BE2C (cell line): ENCODE measurements around the gene ERF.
A peak's percentile ranks its signal among the peaks of the same experiment; 100 is the strongest.

Experiments
- DNase-seq: peaks from one replicate; pipeline ENCODE4 v3.0.0-alpha.2; 2020
- H3K27me3 ChIP-seq: fragments of 250-450 bp; sonication (Bioruptor Pico); 2 replicates; pipeline ENCODE4 v1.5.1; 2020; ENCODE audit warnings: mild to moderate bottlenecking
- H3K36me3 ChIP-seq: fragments of 250-450 bp; sonication (Bioruptor Pico); 2 replicates; pipeline ENCODE4 v1.5.1; 2020; ENCODE audit warnings: mild to moderate bottlenecking
- H3K4me1 ChIP-seq: fragments of 250-450 bp; sonication (Bioruptor Pico); 2 replicates; pipeline ENCODE4 v1.5.1; 2020
- H3K4me3 ChIP-seq: 2 replicates; pipeline ENCODE4 v1.5.1; 2011; ENCODE audit warnings: low read depth, low read length
- H3K9me3 ChIP-seq: fragments of 250-450 bp; sonication (Bioruptor Pico); 2 replicates; pipeline ENCODE4 v1.5.1; 2020
- TF ChIP-seq, protein P1 (sequence below): IDR thresholded peaks from 2 replicates; pipeline ENCODE4 v1.5.1; 2012; ENCODE audit warnings: mild to moderate bottlenecking, low read depth, low read length

The ERF gene

DNA sequence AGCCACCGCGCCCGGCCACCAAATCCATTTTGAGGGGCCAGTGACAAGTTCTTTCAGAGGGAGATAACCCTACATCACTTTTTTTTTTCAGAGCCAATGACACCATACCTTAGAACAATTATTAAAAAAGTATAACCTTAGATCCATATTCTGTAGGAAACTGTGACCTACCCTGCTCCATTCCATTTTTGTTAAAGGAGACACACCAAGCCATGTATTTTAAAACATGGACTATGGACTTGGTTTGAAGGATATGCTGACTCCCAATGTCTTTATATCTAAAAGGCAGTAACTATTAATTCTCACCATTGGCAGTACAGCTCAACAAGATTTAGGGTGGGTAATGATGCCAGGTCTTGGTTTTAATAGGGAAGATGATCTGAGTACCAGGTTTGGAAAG is 13.6 kb downstream of the ERF start:
- DNase-seq, result no peak
- Histone ChIP-seq H3K27me3 (no peaks in the 10 kb centered on the region), H3K9me3 (no peaks in the 10 kb centered on the region), H3K36me3 (peaks cover 14% of the 10 kb centered on the region), H3K4me3 (peak overlapping the region; percentile 71), H3K4me1 (peaks cover 6% of the 10 kb centered on the region)
- TF ChIP-seq, protein P1, sequence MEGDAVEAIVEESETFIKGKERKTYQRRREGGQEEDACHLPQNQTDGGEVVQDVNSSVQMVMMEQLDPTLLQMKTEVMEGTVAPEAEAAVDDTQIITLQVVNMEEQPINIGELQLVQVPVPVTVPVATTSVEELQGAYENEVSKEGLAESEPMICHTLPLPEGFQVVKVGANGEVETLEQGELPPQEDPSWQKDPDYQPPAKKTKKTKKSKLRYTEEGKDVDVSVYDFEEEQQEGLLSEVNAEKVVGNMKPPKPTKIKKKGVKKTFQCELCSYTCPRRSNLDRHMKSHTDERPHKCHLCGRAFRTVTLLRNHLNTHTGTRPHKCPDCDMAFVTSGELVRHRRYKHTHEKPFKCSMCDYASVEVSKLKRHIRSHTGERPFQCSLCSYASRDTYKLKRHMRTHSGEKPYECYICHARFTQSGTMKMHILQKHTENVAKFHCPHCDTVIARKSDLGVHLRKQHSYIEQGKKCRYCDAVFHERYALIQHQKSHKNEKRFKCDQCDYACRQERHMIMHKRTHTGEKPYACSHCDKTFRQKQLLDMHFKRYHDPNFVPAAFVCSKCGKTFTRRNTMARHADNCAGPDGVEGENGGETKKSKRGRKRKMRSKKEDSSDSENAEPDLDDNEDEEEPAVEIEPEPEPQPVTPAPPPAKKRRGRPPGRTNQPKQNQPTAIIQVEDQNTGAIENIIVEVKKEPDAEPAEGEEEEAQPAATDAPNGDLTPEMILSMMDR, result no peak

DNA sequence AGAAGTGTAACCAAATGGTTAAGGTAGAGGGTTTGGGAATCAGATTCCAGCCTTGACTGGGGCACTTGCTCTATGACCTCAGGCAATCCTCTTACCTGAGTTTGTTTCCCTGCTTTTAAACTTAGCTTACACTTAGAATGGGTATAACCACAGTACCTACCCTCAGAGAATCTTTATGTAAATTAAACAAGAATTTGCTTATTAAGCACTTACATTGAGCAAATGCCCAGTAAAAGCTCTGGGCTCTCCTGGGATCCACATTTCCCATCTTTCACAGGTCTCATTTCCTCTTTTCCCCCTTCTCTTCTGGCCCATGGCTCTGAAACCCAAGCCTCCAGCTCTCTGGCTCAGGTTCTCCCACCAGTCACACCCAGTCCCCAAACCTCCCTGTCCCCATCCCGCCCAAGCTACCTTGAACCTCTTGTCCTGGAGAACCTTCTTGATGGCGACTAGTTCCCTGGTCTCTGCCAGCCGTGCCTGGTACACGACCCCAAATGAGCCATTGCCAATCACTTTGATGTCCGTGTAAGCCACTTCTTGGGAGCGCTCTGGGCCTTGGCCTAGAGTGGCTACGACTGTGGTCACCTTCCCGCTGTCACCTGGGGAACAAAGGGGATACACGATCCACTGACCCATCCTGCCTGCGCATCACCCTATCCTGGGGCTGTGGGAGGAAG is 15.2 kb downstream of the ERF start:
- TF ChIP-seq, protein P1, result no peak
- peaks cover 26% of the 10 kb centered on the region for H3K36me3 ChIP-seq
- no peak for DNase-seq
- no peaks in the 10 kb centered on the region for H3K4me1 ChIP-seq
- H3K27me3 ChIP-seq, result no peaks in the 10 kb centered on the region
- no peak overlapping the region for H3K4me3 ChIP-seq
- no peaks in the 10 kb centered on the region for H3K9me3 ChIP-seq

DNA sequence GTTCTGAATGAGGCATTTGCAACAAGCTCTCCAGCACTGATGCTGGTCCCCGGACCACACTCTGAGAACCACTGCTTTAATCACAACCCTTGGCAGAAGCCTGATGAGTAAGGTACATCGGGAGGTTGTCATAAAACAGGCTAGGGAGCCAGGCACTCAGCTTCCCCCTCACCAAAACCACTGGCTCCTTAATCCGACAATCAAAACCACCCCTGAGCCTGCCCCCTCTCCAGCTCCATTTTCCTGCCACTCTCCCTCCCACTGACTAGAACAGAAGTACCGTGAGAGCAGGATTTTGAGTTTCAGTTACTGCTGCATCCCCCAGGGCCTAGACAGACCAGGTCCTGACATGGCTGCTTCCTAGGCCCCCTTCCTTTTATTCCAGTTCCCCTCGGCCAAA is 19.7 kb downstream of the ERF start:
- DNase-seq, result no peak
- TF ChIP-seq, protein P1, result no peak
- Histone ChIP-seq H3K9me3 (no peaks in the 10 kb centered on the region), H3K4me1 (no peaks in the 10 kb centered on the region), H3K27me3 (no peaks in the 10 kb centered on the region), H3K4me3 (no peak overlapping the region), H3K36me3 (peaks cover 52% of the 10 kb centered on the region)

DNA sequence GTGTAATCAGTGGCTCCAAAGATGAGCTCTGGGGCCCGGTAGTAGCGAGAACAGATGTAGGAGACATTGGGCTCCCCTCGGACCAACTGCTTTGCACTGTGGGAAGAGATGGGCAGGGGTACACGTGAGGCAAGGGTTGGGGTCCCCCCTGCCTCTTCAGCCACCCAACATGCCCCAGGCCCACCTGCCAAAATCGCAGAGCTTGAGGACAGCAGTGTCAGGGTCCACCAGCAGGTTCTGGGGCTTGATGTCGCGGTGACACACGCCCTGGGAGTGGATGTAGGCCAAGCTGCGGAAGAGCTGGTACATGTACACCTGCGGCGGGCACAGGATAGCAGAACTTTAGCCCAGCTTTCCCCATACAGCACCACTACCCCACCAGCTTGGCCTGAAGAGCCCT is 20.6 kb downstream of the ERF start:
- no peak overlapping the region for H3K4me3 ChIP-seq

DNA sequence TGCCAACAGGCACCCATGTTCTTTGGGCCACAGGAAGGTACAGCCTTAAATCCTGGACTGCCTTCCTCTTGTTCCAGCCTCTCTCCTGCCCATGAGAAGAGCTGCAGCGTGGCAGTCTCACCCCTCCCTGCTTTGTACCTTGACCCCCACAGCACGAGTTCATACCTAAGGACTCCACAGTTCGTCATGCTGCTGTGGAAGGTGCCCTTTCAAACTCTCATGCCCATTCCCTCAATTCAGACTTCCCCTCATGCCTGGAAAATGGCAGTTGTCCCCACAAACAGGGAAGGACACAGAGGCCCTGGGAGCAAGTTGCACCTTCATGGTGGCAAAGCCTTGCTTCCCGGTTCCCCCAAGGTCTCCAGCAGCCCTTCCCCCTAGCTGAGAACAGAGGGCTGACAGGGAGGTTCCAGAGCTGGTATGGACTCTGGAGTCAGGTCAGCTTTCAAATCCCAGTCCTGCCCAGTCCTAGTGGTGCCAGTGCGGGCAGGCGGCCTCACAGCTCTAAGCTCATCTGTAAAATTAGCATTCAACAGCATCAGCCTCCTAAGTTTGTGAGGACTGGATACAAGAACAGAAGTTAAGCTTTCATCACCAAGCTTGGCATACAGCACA is 21.1 kb downstream of the ERF start:
- DNase-seq, result no peak
- Histone ChIP-seq H3K27me3 (no peaks in the 10 kb centered on the region), H3K36me3 (peaks cover 57% of the 10 kb centered on the region), H3K4me3 (no peak overlapping the region), H3K4me1 (no peaks in the 10 kb centered on the region), H3K9me3 (no peaks in the 10 kb centered on the region)
- TF ChIP-seq, protein P1, result no peak

More for the DNA sequence above, 20.6 kb downstream of the ERF start:
- TF ChIP-seq, protein P1, result no peak
- Histone ChIP-seq H3K9me3 (no peaks in the 10 kb centered on the region), H3K27me3 (no peaks in the 10 kb centered on the region), H3K36me3 (peaks cover 53% of the 10 kb centered on the region), H3K4me1 (no peaks in the 10 kb centered on the region)
- no peak for DNase-seq

DNA sequence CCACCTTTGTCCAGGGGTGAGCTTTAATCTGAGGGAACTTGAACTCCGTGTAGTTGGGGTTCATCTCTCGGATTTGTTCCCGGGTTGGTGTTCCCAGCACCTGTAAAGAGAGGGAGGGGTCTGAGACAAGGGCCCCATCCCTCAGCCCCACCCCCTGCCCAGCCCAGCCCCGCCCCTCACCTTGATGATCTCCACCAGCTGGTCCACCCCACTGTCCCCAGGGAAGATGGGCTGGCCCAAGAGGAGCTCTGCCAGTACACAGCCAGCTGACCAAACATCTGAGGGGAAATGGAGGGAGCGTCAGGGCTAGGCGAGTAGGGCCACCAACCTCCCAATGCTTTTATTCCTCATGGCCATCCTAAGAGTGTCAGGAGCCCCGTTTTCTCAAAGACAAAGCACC is 21.8 kb downstream of the ERF start:
- Histone ChIP-seq H3K4me3 (no peak overlapping the region), H3K27me3 (no peaks in the 10 kb centered on the region), H3K9me3 (no peaks in the 10 kb centered on the region), H3K4me1 (no peaks in the 10 kb centered on the region), H3K36me3 (peaks cover 63% of the 10 kb centered on the region)
- no peak for DNase-seq
- TF ChIP-seq, protein P1, result no peak
